ENCODE data around the gene CREG2.

The CREG2 gene

GRCh38 chr2:101408925-101409324, 21.6 kb upstream of the CREG2 start:
- no peak for DNase-seq (ENCODE audit: low spot score)

- DNase-seq (ENCODE audit: low spot score), result no peak
These were observed 18.1 kb upstream of the CREG2 start for GRCh38 chr2:101405351-101405899.

- DNase-seq (ENCODE audit: low spot score), result no peak
These were observed 16.4 kb upstream of the CREG2 start for GRCh38 chr2:101403745-101404144.

GRCh38 chr2:101402630-101403029, 15.3 kb upstream of the CREG2 start:
- no peak for DNase-seq (ENCODE audit: low spot score)

- peak; percentile 45 for DNase-seq (ENCODE audit: low spot score)
These were observed 14.6 kb upstream of the CREG2 start for GRCh38 chr2:101401906-101402305.

- DNase-seq (ENCODE audit: low spot score), result no peak
These were observed 14.0 kb upstream of the CREG2 start for GRCh38 chr2:101401326-101401665.

- DNase-seq (ENCODE audit: low spot score), result no peak
These were observed 13.4 kb upstream of the CREG2 start for GRCh38 chr2:101400506-101401325.

- no peak for DNase-seq (ENCODE audit: low spot score)
These were observed 12.7 kb upstream of the CREG2 start for GRCh38 chr2:101400048-101400447.

- DNase-seq (ENCODE audit: low spot score), result no peak
These were observed 11.9 kb upstream of the CREG2 start for GRCh38 chr2:101399021-101399799.

- DNase-seq (ENCODE audit: low spot score), result no peak
These were observed 11.0 kb upstream of the CREG2 start for GRCh38 chr2:101398116-101398821.

- DNase-seq (ENCODE audit: low spot score), result no peak
These were observed 9.0 kb upstream of the CREG2 start for GRCh38 chr2:101396316-101396717.

GRCh38 chr2:101395545-101396315, 8.4 kb upstream of the CREG2 start:
- DNase-seq (ENCODE audit: low spot score), result no peak

GRCh38 chr2:101388232-101388631, 929 bp upstream of the CREG2 start:
- DNase-seq (ENCODE audit: low spot score), result no peak

GRCh38 chr2:101386599-101387150, 628 bp downstream of the CREG2 start:
- peak; percentile 39 for DNase-seq (ENCODE audit: low spot score)

GRCh38 chr2:101383016-101383541, 4.2 kb downstream of the CREG2 start:
- no peak for DNase-seq (ENCODE audit: low spot score)

GRCh38 chr2:101382442-101382841, 4.9 kb downstream of the CREG2 start:
- DNase-seq (ENCODE audit: low spot score), result no peak

- no peak for DNase-seq (ENCODE audit: low spot score)
These were observed 6.9 kb downstream of the CREG2 start for GRCh38 chr2:101380376-101380775.

- no peak for DNase-seq (ENCODE audit: low spot score)
These were observed 8.2 kb downstream of the CREG2 start for GRCh38 chr2:101379091-101379490.

GRCh38 chr2:101375653-101376052, 11.7 kb downstream of the CREG2 start:
- no peak for DNase-seq (ENCODE audit: low spot score)

- DNase-seq (ENCODE audit: low spot score), result no peak
These were observed 12.3 kb downstream of the CREG2 start for GRCh38 chr2:101374821-101375561.
